GM18502 (cell line): Measurements from ENCODE around the gene F8.
"Not testable (repeated sequence)": the region's sequence is repeated elsewhere in the genome, so short reads cannot be mapped to it uniquely, and the experiment has no call there.

Experiments
- ATAC-seq: cut with Tn5 transposase; IDR thresholded peaks from one replicate; pipeline ENCODE4 v1.9.1; 2021; ENCODE audit warnings: mild to moderate bottlenecking; ENCODE audit not compliant: unreplicated experiment, poor library complexity

The F8 gene

DNA sequence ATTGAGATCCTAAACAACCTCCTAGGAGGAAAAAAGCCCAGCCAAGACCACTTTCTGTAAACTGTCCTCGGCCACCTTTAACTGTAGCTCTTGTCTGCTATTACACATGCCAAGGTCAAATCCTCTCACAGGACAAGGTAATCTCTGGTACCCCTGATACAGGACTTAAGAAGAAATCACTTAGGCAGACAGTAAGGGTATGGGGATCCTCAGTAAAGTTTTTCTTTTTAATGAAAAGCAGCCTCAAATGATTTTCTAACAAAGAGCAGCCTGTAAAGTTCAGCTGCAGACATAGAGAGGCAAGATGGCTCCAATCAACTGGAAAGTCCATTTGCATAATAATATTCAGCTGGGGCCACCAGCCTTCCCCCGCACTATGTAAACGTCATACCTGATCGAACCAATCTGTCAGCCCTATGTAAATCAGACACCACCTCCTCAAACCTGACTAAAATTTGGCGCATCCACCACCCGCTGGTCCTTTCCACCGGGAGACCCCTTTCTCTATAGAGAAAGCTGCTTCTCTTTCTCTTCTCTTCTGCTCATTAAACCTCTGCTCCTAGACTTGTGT, 202.7 kb downstream of the F8 start:
- peak; percentile 75 for ATAC-seq

DNA sequence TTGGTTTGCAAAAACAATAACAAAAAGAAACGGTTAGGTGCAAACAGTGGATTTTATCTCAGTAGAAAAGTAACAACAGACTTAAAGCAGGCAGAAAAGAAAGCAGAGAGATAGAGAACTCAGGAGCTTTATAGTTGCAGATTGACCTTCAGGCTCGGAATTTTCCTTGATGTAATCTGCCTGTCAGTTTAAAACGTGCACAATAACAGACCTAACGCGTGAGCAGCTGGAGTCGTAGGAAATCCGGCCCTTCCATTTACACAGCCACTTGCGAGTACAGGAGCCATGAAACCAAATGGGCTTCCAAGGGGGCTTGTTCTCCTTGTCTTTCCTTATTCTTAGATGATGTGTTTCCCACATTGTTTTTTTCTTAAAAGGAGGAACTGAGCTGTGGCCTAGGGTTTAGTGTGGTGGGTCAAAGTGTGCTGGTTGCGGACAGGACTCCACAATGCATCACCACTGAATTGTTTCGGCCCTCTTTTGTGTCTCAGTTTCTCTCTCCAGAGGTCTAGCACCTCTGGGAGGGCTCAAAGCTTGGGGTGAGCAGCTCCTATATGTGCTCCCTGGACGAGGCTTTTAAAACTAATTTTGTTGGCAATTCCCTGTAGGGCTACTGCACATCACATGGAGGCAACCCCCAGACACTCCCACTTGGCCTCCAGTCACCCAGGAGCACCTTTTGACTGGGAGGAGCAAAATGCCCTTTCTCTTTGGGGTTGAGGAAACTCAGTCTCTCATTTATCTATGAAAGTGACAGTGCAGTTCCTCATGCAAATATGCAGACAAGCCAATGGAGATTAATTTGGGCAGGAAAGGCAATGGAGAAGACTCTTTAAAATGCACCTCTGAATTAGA, 203.4 kb downstream of the F8 start:
- ATAC-seq, result peak; percentile 42

DNA sequence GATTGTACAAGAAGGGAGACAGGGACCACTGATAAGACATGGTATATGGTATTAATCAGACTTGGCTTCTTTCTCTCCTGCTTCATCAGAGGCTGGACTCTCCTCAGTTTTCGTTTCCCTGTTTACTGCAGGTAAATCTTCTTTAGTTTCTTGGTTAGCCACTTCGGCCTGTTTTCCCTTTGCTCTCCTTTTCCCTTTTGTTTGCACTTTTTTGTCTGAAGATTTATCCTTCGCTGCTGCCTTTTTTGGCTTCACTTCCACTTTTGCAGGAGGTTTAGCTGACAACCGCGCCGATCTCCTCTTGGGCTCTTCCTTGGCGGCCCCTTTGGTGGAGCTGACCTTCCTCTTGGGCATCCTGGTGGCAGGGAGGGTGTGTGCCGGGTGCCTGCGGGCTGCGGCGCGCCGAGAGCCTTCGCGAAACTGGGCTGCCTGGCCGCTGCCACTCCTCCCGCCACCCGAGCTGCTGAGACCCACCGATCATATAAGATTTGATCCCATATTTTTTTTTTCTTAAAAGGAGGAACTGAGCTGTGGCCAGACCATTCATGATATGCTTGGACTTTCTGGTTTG, 205.4 kb downstream of the F8 start:
- ATAC-seq, result not testable (repeated sequence)

DNA sequence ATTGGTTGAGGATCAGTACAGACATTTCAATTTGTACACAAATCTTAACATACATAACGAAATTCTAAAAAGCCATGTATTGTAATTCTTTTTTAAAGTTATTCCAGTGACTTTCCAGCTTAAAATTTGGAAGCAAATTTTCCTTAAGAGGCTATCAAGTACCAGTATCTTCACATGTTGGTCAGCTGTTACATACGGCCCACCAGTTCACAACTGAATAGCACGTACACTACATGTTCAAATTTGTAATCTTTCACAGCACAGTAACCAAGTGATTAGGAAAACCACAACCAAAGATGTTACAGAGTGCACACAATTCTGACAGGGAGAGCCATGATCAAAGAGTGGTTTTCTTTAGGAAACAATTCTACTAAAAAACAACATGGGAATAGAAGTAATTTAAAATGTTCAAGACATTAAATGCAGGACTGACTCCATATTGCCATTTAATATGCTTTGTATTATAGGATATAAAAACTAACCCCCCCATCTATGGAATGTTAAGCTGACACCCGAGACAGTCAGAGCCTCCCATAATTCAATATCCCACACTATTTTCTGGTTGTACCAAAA, 206.1 kb downstream of the F8 start:
- ATAC-seq, result not testable (repeated sequence)

DNA sequence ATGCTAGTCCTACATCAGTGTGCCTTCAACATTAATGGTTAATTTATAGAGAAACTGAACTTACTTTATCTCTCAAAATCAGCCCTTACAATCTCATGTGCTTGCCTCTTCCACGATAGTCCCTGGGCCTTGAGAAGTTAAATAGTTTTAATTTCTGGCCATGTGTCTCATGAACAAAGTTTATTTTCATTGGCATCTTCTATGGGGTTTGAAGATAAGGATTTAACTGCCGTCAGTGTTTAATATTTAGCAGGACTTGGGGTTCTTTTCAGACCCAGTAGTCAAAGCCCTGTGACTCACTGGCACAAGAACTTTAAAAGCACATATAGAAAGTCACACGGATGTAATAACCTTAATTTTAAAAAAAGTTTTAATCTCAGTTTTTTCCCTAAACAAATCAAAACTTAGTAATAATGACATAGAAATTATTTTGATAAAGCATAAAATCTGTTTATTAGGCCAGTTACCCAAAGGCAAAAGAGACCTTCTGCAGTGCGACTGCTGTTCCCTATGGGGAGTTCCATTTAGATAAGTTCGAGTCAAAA, 207.2 kb downstream of the F8 start:
- no peak for ATAC-seq

DNA sequence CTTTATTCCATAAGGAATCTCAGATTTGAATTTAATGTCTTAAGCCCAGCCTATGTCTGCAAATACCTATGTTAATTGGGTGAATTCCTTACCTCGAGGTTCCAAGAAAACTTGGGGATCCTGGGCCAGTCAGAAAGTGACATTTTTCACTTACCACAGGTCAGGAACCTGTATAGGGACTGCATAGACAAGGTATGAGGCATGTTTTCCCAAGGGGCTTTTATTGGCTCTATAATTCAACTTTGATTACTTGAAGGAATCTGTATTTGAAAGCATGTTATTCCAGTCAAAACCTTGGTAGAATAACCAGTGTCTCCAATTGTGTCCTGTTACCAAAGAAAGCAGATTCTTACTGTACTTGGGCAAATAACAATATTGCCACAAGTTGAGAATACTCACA, 208.7 kb downstream of the F8 start:
- ATAC-seq, result no peak

DNA sequence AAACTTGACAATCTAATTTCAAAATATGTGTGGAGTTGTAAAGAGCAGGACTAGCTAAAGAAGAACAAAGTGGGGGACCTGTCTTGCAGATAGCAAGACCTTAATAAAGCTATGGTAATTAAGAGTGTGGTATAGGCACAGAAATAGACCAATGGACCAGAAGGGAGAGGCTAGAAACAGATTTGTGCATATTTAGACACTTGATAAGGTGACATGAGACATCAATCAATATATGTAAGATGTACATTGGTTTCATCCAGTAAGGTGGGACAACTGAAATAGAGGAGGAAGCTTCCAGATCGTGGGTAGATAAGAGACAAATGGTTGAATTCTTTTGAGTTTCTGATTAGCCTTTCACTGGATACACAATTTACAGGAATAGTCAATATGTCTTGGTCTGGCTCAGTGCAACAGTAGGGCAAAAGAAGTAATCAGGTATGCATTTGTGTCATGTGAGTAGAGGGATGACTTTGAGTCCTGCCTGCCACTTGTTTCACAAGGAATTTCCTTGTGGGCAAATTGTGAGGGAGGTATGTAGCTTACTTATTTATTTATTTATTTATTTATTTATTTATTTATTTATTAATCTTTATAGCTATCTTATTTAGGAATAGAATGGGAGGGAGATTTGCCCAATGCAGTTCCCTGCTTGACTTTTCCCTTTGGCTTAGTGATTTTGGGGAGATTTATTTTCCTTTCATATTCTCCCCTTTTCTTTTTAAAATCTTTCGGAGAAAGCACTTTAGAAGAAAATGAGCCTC, 210.0 kb downstream of the F8 start:
- no peak for ATAC-seq

DNA sequence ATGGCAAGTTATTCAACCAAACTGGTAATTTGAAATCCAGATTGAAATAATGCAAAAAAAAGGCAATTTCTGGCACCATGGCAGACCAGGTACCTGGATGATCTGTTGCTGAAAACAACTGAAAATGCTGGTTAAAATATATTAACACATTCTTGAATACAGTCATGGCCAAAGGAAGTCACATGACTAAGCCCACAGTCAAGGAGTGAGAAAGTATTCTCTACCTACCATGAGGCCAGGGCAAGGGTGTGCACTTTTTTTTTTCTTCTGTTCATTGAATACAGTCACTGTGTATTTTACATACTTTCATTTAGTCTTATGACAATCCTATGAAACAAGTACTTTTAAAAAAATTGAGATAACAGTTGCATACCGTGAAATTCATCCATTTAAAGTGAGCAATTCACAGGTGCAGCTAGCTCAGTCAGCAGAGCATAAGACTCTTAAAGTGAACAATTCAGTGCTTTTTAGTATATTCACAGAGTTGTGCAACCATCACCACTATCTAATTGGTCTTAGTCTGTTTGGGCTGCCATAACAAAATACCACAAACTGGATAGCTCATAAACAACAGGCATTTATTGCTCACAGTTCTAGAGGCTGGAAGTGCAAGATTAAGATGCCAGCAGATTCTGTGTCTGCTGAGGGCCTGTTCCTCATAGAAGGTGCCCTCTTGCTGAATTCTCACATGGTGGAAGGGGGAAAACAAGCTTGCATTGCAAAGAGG, 212.4 kb downstream of the F8 start:
- ATAC-seq, result no peak

DNA sequence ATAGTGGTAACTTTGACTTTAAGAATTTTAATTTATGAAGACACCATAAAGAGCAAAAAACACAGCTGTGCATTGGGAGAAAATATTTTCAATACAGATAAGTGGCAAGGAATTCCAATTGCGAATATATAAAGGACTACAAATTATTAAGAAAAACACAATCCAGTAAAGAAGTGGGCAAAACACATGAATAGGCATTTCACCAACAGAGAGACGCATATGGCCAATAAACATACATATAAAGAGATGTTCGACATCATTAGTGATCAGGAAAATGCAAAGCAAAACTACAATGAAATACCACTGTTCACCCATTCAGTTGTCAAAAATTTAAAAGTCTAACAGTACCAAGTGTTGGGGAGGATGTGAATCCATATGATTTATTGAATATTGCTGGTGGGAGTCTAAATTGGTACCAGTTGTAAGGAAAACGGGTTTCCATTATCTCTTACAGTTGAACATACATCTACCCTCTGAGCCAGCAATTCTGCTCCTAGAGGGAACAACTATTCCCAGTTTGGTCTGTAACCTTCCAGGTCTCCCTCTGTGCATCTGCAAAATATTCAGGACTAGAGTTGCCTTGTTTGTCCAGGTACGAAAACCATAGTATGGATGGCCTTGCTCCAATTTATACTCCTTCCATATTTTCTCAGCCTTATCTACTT, 215.6 kb downstream of the F8 start:
- ATAC-seq, result no peak

DNA sequence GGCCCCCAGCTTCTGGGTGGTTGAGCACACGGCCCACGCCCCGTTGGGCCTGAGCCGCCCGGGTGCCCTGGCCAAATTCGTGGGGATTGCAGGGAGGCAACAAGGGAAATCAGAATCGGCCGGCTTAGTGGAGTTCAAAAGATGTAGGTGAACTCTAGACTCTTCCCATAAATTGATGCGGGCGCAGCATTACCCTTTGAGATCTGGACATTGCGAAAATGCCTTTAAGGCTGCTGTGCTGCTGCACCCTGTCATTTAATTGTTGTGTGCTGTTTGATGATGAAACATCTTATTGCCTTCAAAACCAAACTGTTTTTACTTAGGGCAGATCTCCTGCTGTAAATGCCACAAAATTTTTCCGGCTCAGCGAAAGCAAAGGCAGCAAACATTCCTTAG, 216.8 kb downstream of the F8 start:
- no peak for ATAC-seq

DNA sequence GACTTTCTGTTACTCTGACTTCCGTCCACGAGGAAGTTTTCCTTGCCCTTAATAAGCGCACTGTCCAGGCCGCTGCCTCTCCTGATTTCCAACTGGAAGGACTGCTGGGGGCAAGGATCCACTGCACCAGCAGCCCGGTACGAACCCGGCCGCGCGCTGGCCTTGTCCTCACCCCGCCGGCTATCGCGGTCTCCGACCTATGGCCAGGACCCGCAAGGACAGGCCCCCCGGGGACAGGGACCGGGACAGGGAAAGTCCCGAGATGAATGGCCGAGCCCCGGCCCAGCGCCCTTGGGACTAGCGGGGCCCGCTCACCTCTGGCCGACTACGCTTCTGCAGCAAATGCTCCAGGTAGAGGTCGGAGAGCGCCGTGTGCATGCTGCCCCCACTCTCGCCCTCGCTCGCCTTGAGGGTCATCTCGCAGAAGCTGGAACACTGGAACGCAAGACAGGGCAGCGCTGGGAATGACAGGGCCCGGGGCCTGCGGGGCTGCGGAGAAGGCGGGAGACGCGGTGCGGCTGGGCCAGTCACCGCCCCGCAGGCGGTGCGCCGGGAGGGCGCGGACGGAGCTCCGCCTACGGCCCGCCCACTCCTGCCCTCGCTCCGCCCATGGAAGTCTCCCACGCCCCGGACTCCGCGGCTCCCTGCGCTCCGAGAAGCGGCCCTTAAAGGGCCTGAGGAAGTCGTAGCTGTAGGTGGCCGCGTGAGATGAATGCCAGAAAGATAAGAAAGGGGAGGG, 217.4 kb downstream of the F8 start, which contains the start of gene MPP1:
TSS of gene MPP1 (minus strand) at position 529 of the 739 bp plus-strand sequence. CDS start at position 417, 112 bp downstream.
- peak; percentile 92 for ATAC-seq

DNA sequence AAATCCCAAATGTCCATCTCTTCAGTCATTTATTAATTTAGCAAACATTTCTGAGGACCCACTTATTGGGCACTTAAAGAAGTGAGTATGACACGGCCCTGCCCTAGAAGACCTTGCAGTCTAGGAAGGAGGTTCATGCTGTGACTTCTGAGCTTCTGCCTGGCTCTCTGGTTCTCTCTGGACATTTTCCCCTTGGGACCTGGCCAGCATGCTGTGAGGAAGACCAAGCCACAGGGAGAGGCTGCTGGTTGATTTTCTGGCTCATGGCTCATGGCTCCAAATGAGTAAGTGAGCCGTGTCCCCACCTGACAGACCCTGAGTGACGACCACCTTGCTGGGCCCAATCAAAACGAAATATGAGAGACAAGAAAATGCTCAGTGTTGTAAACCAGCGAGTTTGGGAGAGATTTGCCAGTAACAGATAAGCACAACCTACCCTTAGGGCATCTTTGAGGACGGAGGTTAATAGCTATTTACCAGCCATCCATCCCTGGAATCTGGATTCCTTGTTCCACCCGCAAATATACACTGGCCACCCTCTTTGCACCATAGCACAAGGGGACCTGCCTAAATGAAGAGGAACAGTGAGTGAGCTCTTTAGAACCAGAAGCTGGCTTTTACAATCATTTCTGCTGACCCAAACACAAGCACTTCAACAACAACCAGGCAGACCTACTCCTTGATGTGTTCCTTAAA, 218.1 kb downstream of the F8 start:
- no peak for ATAC-seq

DNA sequence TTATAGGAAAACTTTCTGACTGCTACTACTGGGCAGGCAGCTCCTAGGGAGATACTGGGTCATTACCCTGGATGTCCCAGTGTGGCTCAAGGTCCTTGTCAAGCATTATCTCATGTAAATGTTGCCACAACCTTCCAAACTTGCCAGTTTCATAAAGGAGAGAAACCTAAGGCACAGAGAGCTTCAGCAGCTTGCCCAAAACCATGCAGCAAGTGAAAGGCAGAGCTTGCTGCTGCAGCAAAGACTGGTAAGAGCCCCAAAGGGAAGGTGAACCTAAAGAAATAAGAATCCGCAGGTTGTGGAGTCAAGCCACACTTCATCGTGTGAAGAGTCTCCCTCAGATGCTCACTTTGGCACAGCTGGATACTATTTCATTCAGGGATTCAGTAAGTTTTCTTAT, 219.6 kb downstream of the F8 start:
- no peak for ATAC-seq

DNA sequence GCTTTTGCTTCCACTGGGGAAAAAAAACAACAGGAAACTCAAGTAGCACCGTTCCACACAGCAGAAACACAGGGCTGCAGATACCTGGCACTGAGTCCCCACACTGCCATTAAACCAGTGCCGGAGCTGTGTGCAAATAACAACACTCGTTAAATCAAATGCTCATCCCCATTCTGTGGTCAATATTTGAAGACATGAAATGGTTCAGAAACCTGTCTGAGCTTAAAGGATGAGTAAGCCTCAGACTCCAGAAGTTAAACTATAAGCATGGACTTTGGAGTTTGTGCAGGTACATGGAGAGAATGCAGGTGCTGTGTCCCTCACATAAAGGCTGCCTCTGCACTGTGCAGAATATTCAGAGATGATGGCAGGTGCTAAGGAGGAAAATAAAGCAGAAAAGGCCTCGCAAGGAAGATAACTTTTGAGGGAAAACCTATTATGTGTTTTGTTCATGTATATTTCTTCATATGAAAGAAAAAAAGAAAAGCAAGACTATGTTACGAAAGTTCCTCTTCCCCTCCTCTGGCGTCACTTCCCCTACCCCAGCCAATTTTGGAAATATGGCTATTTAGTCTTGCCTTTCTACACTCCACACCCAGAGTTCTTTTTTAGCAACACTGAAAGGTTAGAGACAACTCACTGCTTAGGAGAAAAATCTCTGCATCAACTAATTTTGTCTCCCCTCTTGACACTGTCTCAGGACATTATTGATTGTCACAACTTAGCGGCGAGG, 221.9 kb downstream of the F8 start:
- no peak for ATAC-seq

DNA sequence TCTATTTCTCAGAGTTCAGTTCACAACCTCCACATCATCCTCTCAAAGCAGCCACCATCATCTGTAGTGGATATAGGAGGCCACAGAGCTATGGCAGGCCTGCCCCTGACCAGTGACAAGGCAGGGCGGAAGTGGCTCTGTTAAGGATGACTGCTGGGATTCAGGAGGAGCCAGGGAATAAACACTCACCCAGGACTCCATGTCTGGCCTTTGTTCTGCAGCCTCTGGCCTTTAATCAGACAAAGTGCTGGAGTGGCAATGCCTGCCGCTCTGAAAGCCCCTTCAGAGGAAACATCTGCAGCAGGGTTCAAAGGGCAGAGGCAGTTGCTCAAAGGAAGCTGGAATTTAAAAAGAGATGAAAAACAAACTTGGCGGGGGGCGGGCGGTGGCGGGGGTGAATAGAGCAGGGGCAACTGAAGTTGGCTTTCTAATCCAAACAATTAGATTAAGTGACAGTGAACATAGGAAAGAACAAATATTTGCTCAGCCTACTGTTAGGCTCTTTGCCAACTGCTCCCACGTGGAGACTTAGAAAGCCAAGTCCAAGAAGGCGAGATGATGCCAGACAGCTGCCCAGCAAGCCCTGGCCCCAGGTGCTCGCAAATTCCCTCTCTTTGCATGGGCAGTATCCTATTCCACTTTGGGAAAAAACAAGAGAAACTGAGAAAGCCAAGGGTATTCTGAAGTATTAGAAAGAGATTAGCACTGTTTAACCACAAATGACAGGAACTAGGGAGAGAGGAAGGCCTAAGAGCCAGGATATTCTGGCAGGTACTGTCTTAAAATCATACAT, 222.8 kb downstream of the F8 start:
- no peak for ATAC-seq

DNA sequence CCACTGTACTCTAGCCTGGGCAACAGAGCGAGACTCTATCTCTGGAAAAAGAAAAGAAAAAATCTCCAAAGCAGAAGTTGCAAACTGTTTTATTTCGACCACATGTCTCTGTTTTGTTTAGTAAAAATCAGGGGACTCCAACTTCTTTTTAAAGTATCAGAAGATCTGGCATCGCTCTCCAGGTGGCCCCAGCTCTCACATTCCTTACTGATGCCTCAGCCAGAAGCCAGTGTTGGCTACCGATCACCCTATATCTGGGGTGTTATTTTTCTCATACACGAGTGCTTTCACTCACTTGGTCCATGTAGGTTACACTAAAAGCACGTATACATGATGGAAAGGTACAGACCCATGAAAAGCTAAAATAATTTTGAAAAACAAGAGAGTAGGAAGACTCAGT, 225.5 kb downstream of the F8 start:
- no peak for ATAC-seq
